MCF 10A (cell line): ENCODE measurements around the gene ANKLE2. TPM values are rescaled to one million over a fixed set of nuclear protein-coding genes. Genes with fewer than 3 reads are reported as not detected.

Experiments used
- BruUV-seq: library from RNA; stranded (reverse); fragments of 400-500 nt; replicated peaks from 2 replicates; lab custom pipeline; 2021; lab: Mats Ljungman, UMichigan
- CTCF ChIA-PET: fragments of 300-600 bp; sonication (Branson Sonifier 250); formaldehyde crosslinking; extraction: SDS; loops from one replicate; lab custom pipeline; 2021; ENCODE audit warnings: antibody characterized with exemption, inconsistent platforms; lab: Yijun Ruan, JAX
- POLR2A ChIA-PET: fragments of 300-600, 350-650 bp; sonication (Branson Sonifier 250); formaldehyde crosslinking; extraction: SDS; loops from one replicate; lab custom pipeline; 2020; ENCODE audit warnings: antibody characterized with exemption, inconsistent platforms; lab: Yijun Ruan, JAX
- DNase-seq: peaks from one replicate; pipeline ENCODE4 v3.0.0-alpha.2; 2018; ENCODE audit not compliant: unreplicated experiment
- H3K27ac Mint-ChIP-seq: one replicate; pipeline ENCODE4 v1.8.0; 2022; ENCODE audit warnings: mild to moderate bottlenecking, low read depth, mixed read lengths; ENCODE audit not compliant: unreplicated experiment
- H3K27me3 Mint-ChIP-seq: one replicate; pipeline ENCODE4 v1.8.0; 2022; ENCODE audit warnings: mixed read lengths; ENCODE audit not compliant: insufficient read depth, unreplicated experiment
- H3K36me3 Mint-ChIP-seq: one replicate; pipeline ENCODE4 v1.8.0; 2022; ENCODE audit warnings: mild to moderate bottlenecking, moderate library complexity, mixed read lengths; ENCODE audit not compliant: insufficient read depth, unreplicated experiment
- H3K4me1 Mint-ChIP-seq: one replicate; pipeline ENCODE4 v1.8.0; 2022; ENCODE audit warnings: mixed read lengths; ENCODE audit not compliant: insufficient read depth, unreplicated experiment
- H3K4me3 Mint-ChIP-seq: one replicate; pipeline ENCODE4 v1.8.0; 2022; ENCODE audit warnings: mild to moderate bottlenecking, moderate library complexity, mixed read lengths; ENCODE audit not compliant: unreplicated experiment
- H3K9me3 Mint-ChIP-seq: one replicate; pipeline ENCODE4 v1.8.0; 2022; ENCODE audit warnings: mixed read lengths; ENCODE audit not compliant: unreplicated experiment
- intact Hi-C: fragments of 100-400 bp; cut with micrococcal nuclease; formaldehyde crosslinking; loops from 2 replicates; pipeline ENCODE4 v1.14.1; 2022
- total RNA-seq: library from RNA; stranded (reverse); gene quantifications from 2 replicates; pipeline ENCODE4 v1.2.3, GENCODE V29; 2022
- TF ChIP-seq, protein P1 (sequence below): fragments of 200-600 bp; IDR thresholded peaks from one replicate; pipeline ENCODE4 v1.8.0; 2022; ENCODE audit warnings: antibody characterized with exemption, mild to moderate bottlenecking; ENCODE audit not compliant: unreplicated experiment

The ANKLE2 gene
- total RNA-seq, 1 experiment from 2014 or later, result 142 TPM

DNA sequence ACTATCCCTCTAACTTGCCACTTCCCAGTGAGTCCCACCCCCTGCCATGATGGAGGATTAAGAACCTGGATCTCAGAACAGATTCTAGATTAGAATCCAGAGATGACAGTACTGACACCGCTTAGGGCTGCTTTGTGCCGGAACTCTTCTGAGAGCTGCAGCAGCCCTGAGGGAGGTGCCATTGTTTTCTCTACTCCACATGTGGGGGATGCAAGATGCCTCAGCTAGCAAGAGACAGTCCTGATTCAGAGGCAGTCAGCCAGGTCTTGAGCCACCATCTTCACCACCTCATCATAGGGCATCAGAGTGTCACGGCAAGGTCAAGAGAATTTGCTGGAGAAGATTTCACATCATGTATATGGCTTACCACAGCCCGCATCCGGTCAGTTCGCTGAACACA lies 54.4 kb downstream of the ANKLE2 start:
- H3K4me1 Mint-ChIP-seq, result no peaks in the 10 kb centered on the region
- H3K27me3 Mint-ChIP-seq, result no peaks in the 10 kb centered on the region
- peaks cover 20% of the 10 kb centered on the region for H3K36me3 Mint-ChIP-seq
- ChIA-PET CTCF (no interaction called here), POLR2A (no interaction called here)
- no peak for DNase-seq
- intact Hi-C loops, result no loop called here
- BruUV-seq, result no TSS peak
- TF ChIP-seq, protein P1, sequence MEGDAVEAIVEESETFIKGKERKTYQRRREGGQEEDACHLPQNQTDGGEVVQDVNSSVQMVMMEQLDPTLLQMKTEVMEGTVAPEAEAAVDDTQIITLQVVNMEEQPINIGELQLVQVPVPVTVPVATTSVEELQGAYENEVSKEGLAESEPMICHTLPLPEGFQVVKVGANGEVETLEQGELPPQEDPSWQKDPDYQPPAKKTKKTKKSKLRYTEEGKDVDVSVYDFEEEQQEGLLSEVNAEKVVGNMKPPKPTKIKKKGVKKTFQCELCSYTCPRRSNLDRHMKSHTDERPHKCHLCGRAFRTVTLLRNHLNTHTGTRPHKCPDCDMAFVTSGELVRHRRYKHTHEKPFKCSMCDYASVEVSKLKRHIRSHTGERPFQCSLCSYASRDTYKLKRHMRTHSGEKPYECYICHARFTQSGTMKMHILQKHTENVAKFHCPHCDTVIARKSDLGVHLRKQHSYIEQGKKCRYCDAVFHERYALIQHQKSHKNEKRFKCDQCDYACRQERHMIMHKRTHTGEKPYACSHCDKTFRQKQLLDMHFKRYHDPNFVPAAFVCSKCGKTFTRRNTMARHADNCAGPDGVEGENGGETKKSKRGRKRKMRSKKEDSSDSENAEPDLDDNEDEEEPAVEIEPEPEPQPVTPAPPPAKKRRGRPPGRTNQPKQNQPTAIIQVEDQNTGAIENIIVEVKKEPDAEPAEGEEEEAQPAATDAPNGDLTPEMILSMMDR, result no peak
- H3K9me3 Mint-ChIP-seq, result no peaks in the 10 kb centered on the region
- H3K4me3 Mint-ChIP-seq, result no peak overlapping the region
- no peak overlapping the region for H3K27ac Mint-ChIP-seq

DNA sequence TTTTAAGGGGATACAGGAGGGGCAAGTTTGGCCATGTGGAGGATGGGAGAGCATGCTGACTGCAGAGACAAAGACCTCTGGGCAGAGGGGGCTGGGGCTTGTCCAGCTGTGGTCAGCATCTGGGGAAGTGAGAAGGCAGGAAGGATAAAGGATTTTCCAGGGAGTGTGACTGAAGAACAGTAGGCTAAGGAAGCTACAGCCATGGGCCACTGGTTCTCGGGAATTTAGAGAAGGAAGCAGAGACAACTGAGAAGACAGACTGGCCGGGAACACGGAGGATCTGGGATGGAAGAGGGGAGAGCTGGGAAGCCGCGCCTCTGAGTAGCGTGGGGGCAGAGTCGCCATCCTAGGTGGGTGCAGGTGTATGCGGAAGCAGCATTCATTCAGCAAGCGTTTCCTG lies 58.0 kb downstream of the ANKLE2 start:
- intact Hi-C loops, result no loop called here
- Mint-ChIP-seq H3K27ac (no peak overlapping the region), H3K27me3 (no peaks in the 10 kb centered on the region), H3K4me3 (no peak overlapping the region), H3K36me3 (peaks cover 48% of the 10 kb centered on the region), H3K4me1 (no peaks in the 10 kb centered on the region), H3K9me3 (no peaks in the 10 kb centered on the region)
- ChIA-PET POLR2A (no interaction called here), CTCF (no interaction called here)
- no peak for DNase-seq
- no TSS peak for BruUV-seq
- TF ChIP-seq, protein P1, result no peak

DNA sequence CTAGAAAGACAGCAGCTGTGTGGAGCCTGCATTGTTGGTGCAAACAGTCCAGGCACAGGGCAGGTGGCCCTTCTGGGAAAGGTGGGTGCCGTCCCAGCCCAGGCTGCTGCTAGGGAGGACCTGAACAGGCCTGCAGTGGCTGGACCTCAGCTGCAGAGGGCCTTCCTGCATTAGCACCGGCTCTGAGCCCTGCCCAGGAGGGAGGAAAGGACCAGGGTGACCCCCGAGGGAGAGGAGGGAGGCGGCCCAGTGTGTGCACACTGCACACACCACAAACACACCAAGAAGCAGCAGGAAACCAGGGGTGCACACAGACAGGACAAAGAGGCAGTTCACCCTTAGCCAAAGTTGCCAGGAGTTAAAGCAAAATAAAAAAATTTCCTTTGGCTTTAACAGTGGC lies 59.0 kb downstream of the ANKLE2 start:
- ChIA-PET CTCF (no interaction called here), POLR2A (no interaction called here)
- intact Hi-C loops, result no loop called here

DNA sequence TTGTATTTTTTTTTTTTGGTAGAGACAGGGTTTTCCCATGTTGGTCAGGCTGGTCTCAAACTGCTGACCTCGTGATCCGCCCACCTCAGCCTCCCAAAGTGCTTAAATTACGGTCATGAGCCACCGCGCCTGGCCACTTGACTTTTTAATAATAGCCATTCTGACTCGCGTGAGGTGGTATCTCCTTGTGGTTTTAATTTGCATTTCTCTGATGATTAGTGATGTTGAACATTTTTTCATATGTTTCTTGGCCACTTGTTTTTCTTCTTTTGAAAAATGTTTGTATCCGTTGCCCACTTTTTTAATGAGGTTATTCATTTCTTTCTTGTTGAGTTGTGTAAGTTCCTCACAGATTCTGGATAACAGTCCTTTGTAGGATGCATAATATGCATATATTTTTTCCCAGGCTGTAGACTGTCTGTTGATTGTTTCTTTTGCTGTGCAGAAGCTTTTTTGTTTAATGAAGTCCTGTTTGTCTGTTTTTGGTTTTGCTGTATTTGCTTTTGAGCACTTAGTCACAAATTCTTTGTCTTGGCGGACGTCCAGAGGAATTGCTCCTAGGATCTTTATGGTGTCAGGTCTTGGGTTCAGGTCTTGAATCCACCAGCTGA lies 61.3 kb downstream of the ANKLE2 start:
- H3K36me3 Mint-ChIP-seq, result peaks cover 55% of the 10 kb centered on the region
- POLR2A ChIA-PET, result interaction anchor here (0.7 kb wide), 1 partner anchor 1780 kb away, joined by 3 read pairs; no protein-coding TSS in a partner anchor
- peak; percentile 55 for DNase-seq
- no peak overlapping the region for H3K27ac Mint-ChIP-seq
- CTCF ChIA-PET, result no interaction called here
- BruUV-seq, result no TSS peak
- no peaks in the 10 kb centered on the region for H3K9me3 Mint-ChIP-seq
- TF ChIP-seq, protein P1, result no peak
- H3K4me3 Mint-ChIP-seq, result no peak overlapping the region
- H3K27me3 Mint-ChIP-seq, result no peaks in the 10 kb centered on the region
- intact Hi-C loops, result no loop called here
- H3K4me1 Mint-ChIP-seq, result no peaks in the 10 kb centered on the region

More for the DNA sequence above, 59.0 kb downstream of the ANKLE2 start:
- Mint-ChIP-seq H3K27ac (no peak overlapping the region), H3K36me3 (peaks cover 50% of the 10 kb centered on the region), H3K4me3 (no peak overlapping the region), H3K9me3 (no peaks in the 10 kb centered on the region), H3K4me1 (no peaks in the 10 kb centered on the region), H3K27me3 (no peaks in the 10 kb centered on the region)
- no TSS peak for BruUV-seq
- no peak for DNase-seq
- TF ChIP-seq, protein P1, result no peak
